Astrocyte (in vitro differentiated cells and primary cell): ENCODE data around the gene HAND1.

Experiments
- CTCF ChIP-seq: IDR thresholded peaks from 2 replicates; pipeline ENCODE4 v1.5.1; 2011; ENCODE audit warnings: low read depth, mild to moderate bottlenecking, inconsistent platforms, low read length, moderate library complexity; ENCODE audit not compliant: insufficient read depth
- EZH2 ChIP-seq: IDR thresholded peaks from 2 replicates; pipeline ENCODE4 v1.6.1; 2012; ENCODE audit warnings: mild to moderate bottlenecking, low read length, inconsistent platforms; ENCODE audit not compliant: insufficient read depth

- TF ChIP-seq EZH2, result no peak
- no peak for TF ChIP-seq CTCF
Measured at GRCh38 chr5:154498994-154499393, 21.0 kb upstream of the HAND1 start.
